Spleen (tissue), 11 donors: ENCODE measurements around the gene KRT23. TPM values are rescaled to one million over a fixed set of nuclear protein-coding genes. Genes with fewer than 3 reads are reported as not detected.

Experiments used
- DNase-seq: peaks from one replicate; pipeline ENCODE4 v3.0.0-alpha.2; 2020
- H3K27ac ChIP-seq, 8 donors: fragments of 200-600 bp; sonication (generic) in 7 of 8; 1 replicate in 4 of 8; 2 replicates in 4 of 8; pipeline versions ENCODE4 v1.5.0 to v1.8.0; 2016 to 2021; ENCODE audit warnings: inconsistent platforms in 4 of 8, mild to moderate bottlenecking in 4 of 8, moderate library complexity in 1 of 8
- H3K27me3 ChIP-seq, 7 donors: fragments of 200-600 bp; sonication (generic) in 6 of 7; replicated peaks in 1 of 7; 1 replicate in 4 of 7; 2 replicates in 3 of 7; pipeline versions ENCODE4 v1.5.0 to v1.8.0; 2016 to 2021; ENCODE audit warnings: inconsistent platforms in 3 of 7, mild to moderate bottlenecking in 1 of 7
- H3K36me3 ChIP-seq, 6 donors: fragments of 200-600 bp; sonication (generic) in 5 of 6; 1 replicate in 4 of 6; 2 replicates in 2 of 6; pipeline versions ENCODE4 v1.5.0 to v1.8.0; 2016 to 2021; ENCODE audit warnings: inconsistent platforms in 2 of 6
- H3K4me1 ChIP-seq, 6 donors: fragments of 200-600 bp; sonication (generic) in 5 of 6; 1 replicate in 3 of 6; 2 replicates in 3 of 6; pipeline versions ENCODE4 v1.5.0 to v1.8.0; 2016 to 2021; ENCODE audit warnings: inconsistent platforms in 3 of 6
- H3K4me3 ChIP-seq, 8 donors: fragments of 200-600 bp; sonication (generic) in 7 of 8; 1 replicate in 4 of 8; 2 replicates in 4 of 8; pipeline versions ENCODE4 v1.5.0 to v1.8.0; 2016 to 2021; ENCODE audit warnings: inconsistent platforms in 4 of 8, mild to moderate bottlenecking in 4 of 8, moderate library complexity in 2 of 8
- H3K9me3 ChIP-seq, 8 donors: fragments of 200-600 bp; sonication (generic) in 7 of 8; 1 replicate in 4 of 8; 2 replicates in 4 of 8; pipeline versions ENCODE4 v1.5.0 to v1.8.0; 2016 to 2021; ENCODE audit warnings: inconsistent platforms in 4 of 8
- CTCF ChIP-seq, 11 experiments: fragments of 200-600 bp in 7 of 11; fragments of 450-650 bp in 4 of 11; sonication (generic) in 4 of 11; IDR thresholded peaks in 8 of 11; conservative IDR thresholded peaks in 3 of 11; 1 replicate in 7 of 11; 2 replicates in 4 of 11; pipeline versions ENCODE4 v1.4.0 to v1.8.0; 2016 to 2021; ENCODE audit warnings: antibody characterized with exemption in 11 of 11, inconsistent platforms in 4 of 11, mild to moderate bottlenecking in 1 of 11
- POLR2A ChIP-seq, 3 donors: fragments of 450-650 bp; IDR thresholded peaks; one replicate each; pipeline ENCODE4 v1.5.1; 2017; ENCODE audit warnings: antibody characterized with exemption in 3 of 3, mild to moderate bottlenecking in 1 of 3
- POLR2AphosphoS5 ChIP-seq, 3 donors: sonication (generic); formaldehyde crosslinking; IDR thresholded peaks; one replicate each; pipeline ENCODE4 v1.5.1; 2017; ENCODE audit warnings: antibody characterized with exemption in 3 of 3
- WGBS, 5 donors: extraction: QIAGEN DNeasy Blood & Tissue Kit in 3 of 5; methylation state at CpG; one replicate each; pipeline versions ENCODE4 v1.1.5 to v1.1.7; 2013 to 2018; 5-methylcytosine and 5-hydroxymethylcytosine counted together
- intact Hi-C: fragments of 100-400 bp; cut with DNase I; formaldehyde crosslinking; loops from one replicate; pipeline ENCODE4 v1.15.0; 2023; ENCODE audit warnings: low total_unique reads
- polyA plus RNA-seq, 3 donors: library from polyadenylated mRNA; stranded (reverse); fragments of 200-250 nt; gene quantifications; one replicate each; pipeline ENCODE4 v1.2.1, GENCODE V29; 2013
- total RNA-seq, 7 donors: library from RNA; depleted of rRNA in 3 of 7; stranded (reverse); fragments of >200 nt in 3 of 7; fragmentation: NEBNext Ultra II Directional in 4 of 7; extraction: Animal tissue kit (Norgen Biotek cat#: 25700) in 4 of 7; gene quantifications; one replicate each; pipeline versions ENCODE4 v1.1.0 to v1.2.1, GENCODE V29; 2016 to 2021
- donor health status: healthy with polysubstance abuse.
- donor health status: DM: no; HTN: no; CAD: no; lungs with moderate emphysema.
- donor health status: DM: no; HTN: no; CAD: no.
- donor health status: Bipolar disorder and iron deficiency.
- donor health status: healthy.
- donor health status: DM: no; HTN: no; CAD: no.
- donor health status: DM: yes; HTN: yes; CAD: no.

The KRT23 gene
- total and polyA plus RNA-seq, 10 donors, result 0.03 to 21.7 (median 2.9) TPM

- Histone ChIP-seq H3K27me3 (no peaks in the 10 kb centered on the region), H3K4me3 (no peak overlapping the region), H3K27ac (peak overlapping the region in 1 of 8 donors; percentile 78), H3K4me1 (peaks cover 0 to 38% (median 12%) of the 10 kb centered on the region in 6 donors), H3K9me3 (no peaks in the 10 kb centered on the region), H3K36me3 (no peaks in the 10 kb centered on the region)
- intact Hi-C loops, result no loop called here
- no peak for DNase-seq
- 69 to 95% (median 76%) methylated on average over 3 of the region's 3 CpGs for WGBS, 5 donors
- no peak for TF ChIP-seq POLR2AphosphoS5 (IDR thresholded peaks at IDR 0.05)
- TF ChIP-seq POLR2A (IDR thresholded peaks at IDR 0.05), result no peak
- TF ChIP-seq CTCF (IDR thresholded peaks at IDR 0.05 in 8 of 11, conservative IDR thresholded peaks at IDR 0.05 in 3 of 11), result no peak
These were observed 23.2 kb downstream of the KRT23 start for GRCh38 chr17:40914075-40914855.

DNA sequence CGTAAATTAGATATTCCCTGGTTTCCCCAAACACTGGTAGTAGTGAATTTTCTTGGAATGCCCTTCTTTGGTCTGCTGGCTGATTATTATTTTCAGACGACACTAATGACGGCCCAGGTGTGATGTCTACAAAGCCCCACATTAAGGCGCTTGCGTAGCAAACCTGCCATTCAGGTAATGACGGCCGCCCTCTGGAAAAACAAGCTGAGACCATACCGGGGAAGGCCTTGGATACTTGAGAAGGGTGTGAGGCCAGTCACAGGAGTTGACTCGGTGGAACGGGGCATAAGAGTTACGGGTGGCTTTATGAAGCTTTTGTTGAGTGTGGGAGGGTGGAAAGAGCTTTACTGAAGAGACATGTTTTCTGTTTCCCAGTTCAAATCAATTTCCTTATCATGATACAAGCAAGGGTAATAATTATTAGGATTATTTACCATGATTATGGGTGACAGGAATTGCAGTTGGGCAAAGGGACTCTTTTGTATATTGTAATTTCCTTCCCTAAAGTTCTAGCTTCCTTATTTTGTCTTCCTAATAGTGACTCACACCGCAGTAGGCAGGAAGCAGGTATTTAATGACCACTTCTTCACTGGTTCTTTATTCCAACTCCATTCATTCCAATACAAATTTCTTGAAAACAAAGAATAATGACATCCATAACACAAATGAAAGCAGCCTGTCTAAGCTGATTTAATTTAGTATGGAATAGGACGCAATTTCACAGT is 24.8 kb downstream of the KRT23 start:
- Histone ChIP-seq H3K4me3 (no peak overlapping the region), H3K36me3 (no peaks in the 10 kb centered on the region), H3K27ac (peak overlapping the region in 6 of 8 donors; percentile 4 to 78 (median 66)), H3K27me3 (peaks cover 0 to 15% (median 10%) of the 10 kb centered on the region in 7 donors), H3K9me3 (no peaks in the 10 kb centered on the region), H3K4me1 (peaks cover 0 to 40% (median 14%) of the 10 kb centered on the region in 6 donors)
- TF ChIP-seq POLR2A (IDR thresholded peaks at IDR 0.05) (no peak), POLR2AphosphoS5 (IDR thresholded peaks at IDR 0.05) (no peak), CTCF (IDR thresholded peaks at IDR 0.05 in 8 of 11, conservative IDR thresholded peaks at IDR 0.05 in 3 of 11) (no peak)
- intact Hi-C loops, result no loop called here
- 81 to 88% (median 85%) methylated on average over 13 of the region's 13 CpGs for WGBS, 5 donors
- no peak for DNase-seq

- Histone ChIP-seq H3K27me3 (peaks cover 0 to 35% (median 10%) of the 10 kb centered on the region in 7 donors), H3K9me3 (no peaks in the 10 kb centered on the region), H3K4me3 (no peak overlapping the region), H3K36me3 (no peaks in the 10 kb centered on the region), H3K4me1 (peaks cover 0 to 34% (median 11%) of the 10 kb centered on the region in 6 donors), H3K27ac (no peak overlapping the region)
- intact Hi-C loops, result loop anchor here (2.0 kb wide), 1 partner anchor 410 kb away; no protein-coding TSS in a partner anchor
- TF ChIP-seq POLR2AphosphoS5 (IDR thresholded peaks at IDR 0.05) (no peak), POLR2A (IDR thresholded peaks at IDR 0.05) (no peak), CTCF (IDR thresholded peaks at IDR 0.05 in 8 of 11, conservative IDR thresholded peaks at IDR 0.05 in 3 of 11) (no peak)
- DNase-seq, result no peak
- 74 to 90% (median 83%) methylated on average over 3 of the region's 3 CpGs for WGBS, 5 donors
These were observed 27.0 kb downstream of the KRT23 start for GRCh38 chr17:40910441-40910841.

DNA sequence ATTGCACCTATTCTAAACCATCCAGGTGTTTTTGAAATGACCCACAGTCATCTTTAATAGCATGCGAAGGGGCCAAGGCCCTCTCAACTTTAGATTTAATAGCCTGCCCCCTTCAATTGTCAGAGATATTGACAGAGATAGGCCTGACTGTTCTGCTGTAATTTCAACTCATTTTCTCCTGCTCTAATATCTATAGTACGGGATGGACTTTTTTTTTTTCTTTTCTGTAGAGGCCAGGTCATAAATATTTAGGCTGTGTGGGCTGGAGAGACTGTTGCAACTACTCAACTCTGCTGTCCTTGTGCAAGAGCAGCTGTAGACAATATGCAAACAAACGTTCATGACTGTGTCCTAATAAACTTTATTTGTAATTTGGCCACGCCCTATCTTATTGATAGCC is 27.7 kb downstream of the KRT23 start:
- no peaks in the 10 kb centered on the region for H3K36me3 ChIP-seq
- intact Hi-C loops, result loop anchor here (2.0 to 5.0 kb wide), 3 partner anchors 411 to 739 kb away; no protein-coding TSS in a partner anchor
- no peak overlapping the region for H3K27ac ChIP-seq
- H3K27me3 ChIP-seq, result peaks cover 0 to 40% (median 10%) of the 10 kb centered on the region in 7 donors
- H3K9me3 ChIP-seq, result no peaks in the 10 kb centered on the region
- no peak for DNase-seq
- no peak for TF ChIP-seq POLR2A (IDR thresholded peaks at IDR 0.05)
- TF ChIP-seq POLR2AphosphoS5 (IDR thresholded peaks at IDR 0.05), result no peak
- no peak for TF ChIP-seq CTCF (IDR thresholded peaks at IDR 0.05 in 8 of 11, conservative IDR thresholded peaks at IDR 0.05 in 3 of 11)
- H3K4me1 ChIP-seq, result peaks cover 0 to 31% (median 9%) of the 10 kb centered on the region in 6 donors
- no peak overlapping the region for H3K4me3 ChIP-seq
- WGBS, 5 donors, result 42 to 75% (median 52%) methylated on average over 4 of the region's 4 CpGs
